Left lung (tissue), 10 donors: ENCODE results near the gene PRR19. TPM values are rescaled to one million over a fixed set of nuclear protein-coding genes. Genes with fewer than 3 reads are reported as not detected.
A peak's percentile ranks its signal among the peaks of the same experiment; 100 is the strongest.

Experiments used
- ATAC-seq: fragments of 200-7000 bp; cut with Tn5 transposase; one replicate; pipeline ENCODE4 v1.9.1; 2020; ENCODE audit warnings: moderate library complexity
- DNase-seq, 4 donors: peaks; one replicate each; pipeline ENCODE4 v3.0.0-alpha.2; 2013 to 2020
- H3K27ac ChIP-seq, 2 donors: fragments of 200-600 bp; sonication (generic) in 1 of 2; one replicate each; pipeline versions ENCODE4 v1.5.0 to v1.8.0; 2020 to 2021
- H3K27me3 ChIP-seq, 2 donors: fragments of 200-600 bp; sonication (generic) in 1 of 2; one replicate each; pipeline versions ENCODE4 v1.5.0 to v1.8.0; 2020 to 2021
- H3K36me3 ChIP-seq, 2 donors: fragments of 200-600 bp; sonication (generic) in 1 of 2; one replicate each; pipeline versions ENCODE4 v1.5.0 to v1.8.0; 2020 to 2021
- H3K4me1 ChIP-seq, 2 donors: fragments of 200-600 bp; one replicate each; pipeline ENCODE4 v1.8.0; 2021
- H3K4me3 ChIP-seq, 2 donors: fragments of 200-600 bp; sonication (generic) in 1 of 2; one replicate each; pipeline versions ENCODE4 v1.5.0 to v1.8.0; 2020 to 2021; ENCODE audit warnings: mild to moderate bottlenecking in 1 of 2
- H3K9me3 ChIP-seq, 2 donors: fragments of 200-600 bp; sonication (generic) in 1 of 2; one replicate each; pipeline versions ENCODE4 v1.5.0 to v1.8.0; 2020 to 2021
- CTCF ChIP-seq, 2 donors: fragments of 200-600 bp; sonication (generic) in 1 of 2; IDR thresholded peaks; one replicate each; pipeline versions ENCODE4 v1.5.0 to v1.8.0; 2021; ENCODE audit warnings: antibody characterized with exemption in 2 of 2
- intact Hi-C, 2 donors: fragments of 100-400 bp; cut with DNase I; formaldehyde crosslinking; loops; one replicate each; pipeline versions ENCODE4 v1.11.2 to v1.14.2; 2022
- polyA plus RNA-seq, 6 donors: library from polyadenylated mRNA; unstranded; fragments of 120-200 nt; gene quantifications; one replicate each; pipeline ENCODE4 v1.2.1, GENCODE V29; 2013; ENCODE audit not compliant: insufficient read length in 6 of 6
- total RNA-seq, 2 donors: library from RNA; stranded (reverse); fragmentation: NEBNext Ultra II Directional; extraction: Animal tissue kit (Norgen Biotek cat#: 25700); gene quantifications; one replicate each; pipeline ENCODE4 v1.2.1, GENCODE V29; 2021
- donor health status: DM: no; HTN: yes; CAD: no.
- donor health status: DM: no; HTN: no; CAD: no.

PRR19 gene
- total and polyA plus RNA-seq, 8 donors: 1.1 to 2.6 (median 1.4) TPM

- intact Hi-C loops: no loop called here
- no peaks in the 10 kb centered on the region for H3K27me3 ChIP-seq
- peaks cover 0 to 11% of the 10 kb centered on the region in 2 donors for H3K36me3 ChIP-seq
- H3K27ac ChIP-seq: peak overlapping the region; percentile 94 to 96
- H3K4me1 ChIP-seq: peaks cover 7 to 35% of the 10 kb centered on the region in 2 donors
- H3K9me3 ChIP-seq: no peaks in the 10 kb centered on the region
- peak overlapping the region; percentile 35 to 60 for H3K4me3 ChIP-seq
- DNase-seq (peak in 1 of 4 donors; percentile 32), ATAC-seq (no peak)
- TF ChIP-seq CTCF (IDR thresholded peaks at IDR 0.05): no peak
These were observed 34.2 kb upstream of the PRR19 start for GRCh38 chr19:42267644-42268141.

- intact Hi-C loops: no loop called here
- Histone ChIP-seq H3K27ac (peak overlapping the region; percentile 94 to 96), H3K36me3 (peaks cover 0 to 16% of the 10 kb centered on the region in 2 donors), H3K9me3 (no peaks in the 10 kb centered on the region), H3K4me3 (peak overlapping the region; percentile 46 to 60), H3K4me1 (peaks cover 7 to 35% of the 10 kb centered on the region in 2 donors), H3K27me3 (no peaks in the 10 kb centered on the region)
- TF ChIP-seq CTCF (IDR thresholded peaks at IDR 0.05): no peak
- ATAC-seq (peak; percentile 82), DNase-seq (peak; percentile 96 to 100 (median 100))
These were observed 33.7 kb upstream of the PRR19 start for GRCh38 chr19:42268142-42268703.

GRCh38 chr19:42268704-42269477 is 33.0 kb upstream of the PRR19 start, which contains the start of gene CIC:
TSS of gene CIC (plus strand) at chr19:42269252. CDS start at chr19:42271784, 2,532 bp downstream.
- H3K27me3 ChIP-seq: no peaks in the 10 kb centered on the region
- H3K4me1 ChIP-seq: peaks cover 7 to 35% of the 10 kb centered on the region in 2 donors
- DNase-seq (peak; percentile 97 to 100 (median 100)), ATAC-seq (peak; percentile 86)
- peaks cover 0 to 23% of the 10 kb centered on the region in 2 donors for H3K36me3 ChIP-seq
- intact Hi-C loops: no loop called here
- peak within 1 kb of the TSS; percentile 94 to 96 for H3K27ac ChIP-seq
- H3K9me3 ChIP-seq: no peaks in the 10 kb centered on the region
- TF ChIP-seq CTCF (IDR thresholded peaks at IDR 0.05): no peak
- peak within 1 kb of the TSS; percentile 46 to 60 for H3K4me3 ChIP-seq

GRCh38 chr19:42269478-42270345 is 32.2 kb upstream of the PRR19 start:
- H3K36me3 ChIP-seq: peaks cover 0 to 31% of the 10 kb centered on the region in 2 donors
- DNase-seq (peak in 2 of 4 donors; percentile 35 to 77), ATAC-seq (no peak)
- H3K9me3 ChIP-seq: no peaks in the 10 kb centered on the region
- H3K4me3 ChIP-seq: peak overlapping the region; percentile 39 to 60
- TF ChIP-seq CTCF (IDR thresholded peaks at IDR 0.05): no peak
- peak overlapping the region; percentile 86 to 92 for H3K27ac ChIP-seq
- no peaks in the 10 kb centered on the region for H3K27me3 ChIP-seq
- H3K4me1 ChIP-seq: peaks cover 10 to 39% of the 10 kb centered on the region in 2 donors
- intact Hi-C loops: no loop called here
